Stimulated activated naive CD4-positive, alpha-beta T cell treated with Interleukin-2 at 50 U/mL for 16 hours (primary cell): Measurements from ENCODE around the gene NRDC.
A peak's percentile ranks its signal among the peaks of the same experiment; 100 is the strongest.
"Not testable (repeated sequence)": the region's sequence is repeated elsewhere in the genome, so short reads cannot be mapped to it uniquely, and the experiment has no call there.

Experiments used
- DNase-seq: peaks from one replicate; lab custom pipeline; 2025; lab: John Stamatoyannopoulos, UW

NRDC gene

DNA sequence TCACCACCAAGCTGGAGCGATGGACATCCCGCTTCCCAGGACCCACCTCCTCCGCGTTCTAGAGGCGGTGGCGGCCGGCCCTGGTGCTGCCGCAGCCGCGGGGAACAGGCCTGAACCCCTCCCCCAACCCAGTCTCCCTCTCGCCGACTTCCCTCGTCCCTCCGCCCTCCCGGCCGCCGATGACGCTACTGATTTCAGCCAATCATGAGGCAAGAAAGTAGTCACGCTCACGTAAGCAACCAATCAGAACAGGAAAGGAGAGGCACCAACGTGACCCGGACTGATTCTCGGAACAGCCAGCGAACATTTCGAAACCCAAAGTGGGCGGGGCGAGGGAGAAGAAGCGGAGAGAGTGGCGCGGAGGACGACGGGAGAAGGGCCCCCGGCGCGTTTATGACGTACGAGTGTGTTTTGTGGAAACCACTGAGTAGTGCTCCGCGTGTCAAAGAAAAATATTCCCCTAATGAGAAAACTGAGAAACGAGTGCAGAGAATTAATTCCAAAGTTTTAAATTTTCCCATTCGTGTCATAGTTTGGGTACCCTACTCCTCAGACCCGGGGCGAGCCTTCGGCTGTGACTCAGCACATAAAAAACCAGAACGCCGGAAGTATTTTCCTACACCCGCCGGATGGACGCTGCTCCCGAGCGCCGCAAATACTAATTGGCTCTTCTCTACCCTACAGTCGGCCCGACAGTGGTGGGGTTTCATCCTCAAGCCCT lies at the start of gene NRDC:
Gene NRDC, minus strand, starts transcription at position 112 of the 721 bp plus-strand sequence. CDS start 112 bp downstream, outside the sequence.
- DNase-seq: peak; percentile 99

GRCh38 chr1:51927029-51927428 lies 48.5 kb upstream of the NRDC start:
- no peak for DNase-seq

GRCh38 chr1:51926171-51926812 lies 47.8 kb upstream of the NRDC start:
- DNase-seq: no peak

- DNase-seq: no peak
Measured at GRCh38 chr1:51924455-51924854, 45.9 kb upstream of the NRDC start.

GRCh38 chr1:51922040-51922439 lies 43.5 kb upstream of the NRDC start:
- no peak for DNase-seq

DNA sequence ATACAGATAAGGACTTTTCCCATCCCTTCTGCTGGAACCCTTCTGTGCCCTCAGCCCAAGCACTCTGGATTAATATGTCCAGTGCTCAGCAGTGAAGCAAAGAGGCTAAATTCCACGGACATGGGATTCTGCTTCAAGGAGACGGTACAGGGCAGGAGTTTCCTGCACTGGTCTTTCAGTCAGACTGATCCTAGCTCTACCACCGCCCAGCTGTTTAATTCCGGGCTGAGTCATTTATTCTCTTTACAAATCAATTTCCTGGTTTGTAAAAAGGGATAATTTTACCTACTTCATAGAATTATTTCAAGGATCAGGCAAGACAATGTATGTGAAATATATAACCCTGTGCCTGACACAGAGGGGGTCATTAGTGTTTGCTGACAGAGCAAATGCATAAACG lies 41.6 kb upstream of the NRDC start:
- no peak for DNase-seq

GRCh38 chr1:51919684-51920083 lies 41.2 kb upstream of the NRDC start:
- no peak for DNase-seq

DNA sequence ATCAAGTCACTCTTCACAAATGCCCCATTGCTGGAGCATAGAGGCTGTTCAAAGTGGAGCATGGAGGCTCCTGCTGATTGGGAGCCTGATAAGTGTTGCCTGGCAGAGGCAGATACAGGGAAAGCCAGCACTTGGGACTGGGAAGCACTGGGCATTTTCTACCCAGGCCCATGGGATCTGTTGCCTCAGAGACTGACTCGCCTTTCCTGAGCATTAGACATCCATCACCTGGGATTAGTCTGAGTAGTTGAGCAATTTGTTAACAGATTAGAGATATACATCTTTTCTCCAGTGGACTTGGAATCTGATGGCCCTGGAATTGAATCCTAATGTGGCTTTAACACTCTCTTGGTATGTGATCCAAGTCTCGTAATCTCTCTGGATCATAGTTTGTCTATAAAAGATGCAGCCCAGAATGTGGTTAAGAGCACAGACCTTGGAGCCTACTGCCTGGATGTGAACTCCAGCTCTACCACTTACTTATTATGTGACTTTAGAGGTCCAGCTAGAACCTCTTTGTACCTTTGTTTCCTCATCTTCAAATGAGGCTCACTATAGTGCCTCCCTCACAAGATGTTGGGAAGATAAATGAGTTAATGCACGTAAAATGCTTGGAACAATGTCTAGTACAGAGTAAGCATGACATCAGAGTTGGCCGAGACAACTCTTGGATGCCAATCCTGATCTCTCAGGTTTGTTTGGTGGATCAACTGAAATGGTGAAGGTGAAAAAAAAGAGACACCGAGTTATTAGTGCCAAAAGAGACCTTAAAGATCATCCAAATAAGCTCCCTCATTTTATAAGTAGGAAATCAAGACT lies 38.3 kb upstream of the NRDC start:
- DNase-seq: no peak

- no peak for DNase-seq
Measured at GRCh38 chr1:51915951-51916350, 37.4 kb upstream of the NRDC start.

GRCh38 chr1:51912881-51913280 lies 34.4 kb upstream of the NRDC start:
- no peak for DNase-seq

- no peak for DNase-seq
Measured at GRCh38 chr1:51910221-51911000, 31.9 kb upstream of the NRDC start.

GRCh38 chr1:51908499-51908898 lies 30.0 kb upstream of the NRDC start:
- DNase-seq: no peak

GRCh38 chr1:51907079-51907702 lies 28.7 kb upstream of the NRDC start:
- no peak for DNase-seq

DNA sequence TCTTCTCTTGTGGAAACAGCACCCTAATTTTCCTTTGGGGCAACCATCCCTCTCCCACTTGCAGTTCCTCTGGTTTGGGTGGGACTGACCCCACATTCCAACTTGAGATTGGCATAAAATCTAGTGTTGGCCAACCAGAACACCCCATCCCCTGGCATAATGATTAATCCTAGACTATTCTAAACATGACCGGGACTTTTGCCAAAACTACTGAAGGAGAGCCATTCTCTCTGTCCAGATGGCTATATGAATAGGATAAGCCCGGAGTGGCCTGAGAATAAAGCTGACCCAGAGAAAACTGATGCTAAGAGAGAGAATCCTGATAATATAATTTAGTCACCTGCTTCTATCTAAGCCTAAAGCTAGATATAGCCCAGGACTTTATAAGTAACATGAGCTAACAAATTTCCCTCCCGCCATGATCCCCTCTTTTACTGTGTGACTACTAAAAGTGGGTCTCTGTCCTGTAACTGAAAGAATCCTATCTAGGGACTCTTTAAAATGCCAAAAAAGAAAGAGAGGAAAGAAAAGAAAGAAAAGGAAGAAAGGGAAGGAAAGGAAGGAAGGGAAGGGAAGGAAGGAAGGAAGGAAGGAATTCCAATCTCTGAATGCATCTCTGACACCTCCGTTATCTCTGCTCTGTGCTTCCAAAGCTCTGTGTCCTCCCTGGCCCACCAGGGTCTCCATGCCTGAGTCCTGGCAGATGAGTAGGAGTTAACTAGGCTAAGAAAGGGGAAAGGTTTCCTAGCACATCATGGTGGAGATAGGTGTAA lies 28.0 kb upstream of the NRDC start:
- no peak for DNase-seq

DNA sequence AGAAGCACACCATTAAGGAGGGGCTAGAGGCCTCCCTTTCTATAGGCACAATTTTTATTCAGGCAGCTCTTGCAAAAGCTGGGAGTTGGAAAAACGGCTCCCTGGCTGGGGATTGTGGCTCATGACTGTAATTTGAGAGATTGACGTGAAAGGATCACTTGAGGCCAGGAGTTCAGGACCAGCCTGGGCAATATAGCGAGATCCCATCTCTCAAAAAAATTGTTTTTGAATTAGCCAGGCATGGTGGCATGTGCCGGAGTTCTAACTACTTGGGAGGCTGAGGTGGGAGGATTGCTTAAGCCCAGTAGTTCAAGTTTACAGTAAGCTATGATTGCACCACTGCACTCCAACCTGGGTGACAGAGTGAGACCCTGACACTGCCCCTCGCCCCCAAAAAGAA lies 23.9 kb upstream of the NRDC start:
- DNase-seq: no peak

- DNase-seq: no peak
Measured at GRCh38 chr1:51901151-51901550, 22.6 kb upstream of the NRDC start.

- no peak for DNase-seq
Measured at GRCh38 chr1:51899022-51899421, 20.5 kb upstream of the NRDC start.

DNA sequence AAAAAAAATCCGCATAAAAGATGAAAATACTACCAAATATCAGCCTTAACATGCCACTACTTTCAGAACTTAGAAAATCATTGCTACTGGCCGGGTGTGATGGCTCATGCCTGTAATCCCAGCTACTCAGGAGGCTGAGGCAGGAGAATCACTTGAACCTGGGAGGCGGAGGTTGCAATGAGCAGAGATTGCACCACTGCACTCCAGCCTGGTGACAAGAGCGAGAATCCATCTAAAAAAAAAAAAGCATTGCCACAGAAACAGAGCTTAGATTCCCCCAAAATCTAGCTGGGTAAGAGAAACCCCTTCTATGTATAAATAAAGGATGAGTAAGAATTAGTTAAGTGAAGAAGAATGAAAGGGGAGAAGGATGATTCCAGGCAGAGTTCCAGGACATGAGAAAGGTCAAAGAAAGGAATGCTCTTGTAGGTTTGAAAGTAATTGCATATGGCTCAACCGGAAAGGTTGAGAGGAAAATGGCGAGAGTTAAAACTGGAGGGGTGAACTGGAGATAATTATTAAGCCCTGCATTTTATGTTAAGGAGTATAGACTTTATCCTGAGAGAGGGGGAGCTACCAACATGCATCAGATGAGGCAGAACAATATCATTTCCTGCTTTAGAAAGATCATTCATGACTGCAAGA lies 19.7 kb upstream of the NRDC start:
- DNase-seq: no peak

GRCh38 chr1:51897699-51898031 lies 19.1 kb upstream of the NRDC start:
- DNase-seq: no peak

- not testable (repeated sequence) for DNase-seq
Measured at GRCh38 chr1:51894748-51895147, 16.2 kb upstream of the NRDC start.

GRCh38 chr1:51878308-51878615 lies 265 bp downstream of the NRDC start:
- no peak for DNase-seq
